Kidney tubule cell (primary cell): ENCODE data around the gene PGBD1.
"Not testable (repeated sequence)": the region's sequence is repeated elsewhere in the genome, so short reads cannot be mapped to it uniquely, and the experiment has no call there.

Experiments
- DNase-seq: peaks from one replicate; pipeline ENCODE4 v3.0.0-alpha.2; 2018; ENCODE audit warnings: low spot score

Gene PGBD1

GRCh38 chr6:28274888-28275287 lies 6.5 kb upstream of the PGBD1 start:
- DNase-seq: no peak

- no peak for DNase-seq
These were observed 3.6 kb upstream of the PGBD1 start for GRCh38 chr6:28277746-28278145.

DNA sequence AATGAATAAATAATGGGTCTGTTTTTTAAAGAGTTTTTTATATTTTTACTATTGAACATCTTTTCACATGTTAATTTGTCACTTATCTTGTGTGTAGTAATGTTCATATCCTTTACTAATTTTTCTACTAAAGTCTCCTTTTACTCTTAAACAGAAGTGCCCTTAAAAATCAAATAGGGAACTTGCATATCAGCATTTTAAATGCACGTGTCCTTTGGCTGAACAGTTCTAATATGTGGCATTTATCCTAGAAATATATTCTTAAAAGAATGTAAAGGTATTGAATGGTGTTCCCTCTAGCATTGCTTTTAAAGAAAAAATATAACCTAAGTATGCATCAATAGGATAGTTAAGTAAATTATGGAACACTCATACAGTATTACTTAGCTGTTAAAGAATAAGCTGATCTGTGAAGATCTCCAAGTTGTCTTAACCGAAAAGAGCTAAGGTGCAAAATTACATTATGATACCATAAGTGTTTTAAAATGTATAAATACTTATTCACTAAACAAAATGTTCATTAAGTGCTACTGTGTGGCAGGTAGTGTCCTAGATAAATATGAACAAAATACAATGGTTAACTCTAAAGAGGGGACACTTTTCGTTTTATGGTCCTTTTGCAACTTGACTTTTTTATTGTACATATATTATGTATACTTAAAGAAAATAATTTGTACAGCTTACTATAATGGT lies 631 bp upstream of the PGBD1 start:
- no peak for DNase-seq

DNA sequence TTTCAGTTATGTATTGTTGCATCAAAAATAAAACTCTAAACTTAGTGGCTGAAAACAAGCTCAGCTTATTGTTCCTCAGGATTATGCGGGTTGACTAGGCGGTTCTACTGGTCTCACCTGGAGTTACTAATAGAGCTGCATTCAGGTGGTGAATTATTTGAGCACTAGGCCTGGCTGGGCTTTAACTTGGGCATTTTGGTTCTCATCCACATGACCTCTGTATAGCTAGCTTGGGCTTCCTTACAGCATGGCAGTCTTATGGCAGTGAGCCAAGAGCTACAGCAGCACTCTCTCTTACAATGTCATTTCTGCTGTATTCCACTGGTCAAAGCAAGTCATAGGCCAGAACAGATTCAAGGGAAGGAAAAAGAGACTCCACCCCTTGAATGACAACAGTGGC lies 1.6 kb downstream of the PGBD1 start:
- DNase-seq: peak; percentile 5

DNA sequence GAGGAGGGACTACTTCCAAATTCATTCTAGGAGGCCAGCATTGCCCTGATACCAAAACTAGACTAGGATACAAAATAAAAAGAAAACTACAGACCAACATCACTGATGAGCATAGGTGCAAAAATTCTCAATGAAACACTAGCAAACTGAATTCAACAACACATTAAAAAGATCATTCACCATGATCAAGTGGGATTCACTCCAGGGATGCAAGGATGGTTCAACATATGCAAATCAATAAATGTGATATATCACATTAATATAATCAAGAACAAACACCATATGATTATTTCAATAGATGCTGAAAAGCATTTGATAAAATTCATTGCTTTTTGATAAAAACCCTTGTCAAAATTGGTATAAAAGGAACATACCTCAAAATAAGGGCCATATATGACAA lies 10.2 kb downstream of the PGBD1 start:
- DNase-seq: no peak

DNA sequence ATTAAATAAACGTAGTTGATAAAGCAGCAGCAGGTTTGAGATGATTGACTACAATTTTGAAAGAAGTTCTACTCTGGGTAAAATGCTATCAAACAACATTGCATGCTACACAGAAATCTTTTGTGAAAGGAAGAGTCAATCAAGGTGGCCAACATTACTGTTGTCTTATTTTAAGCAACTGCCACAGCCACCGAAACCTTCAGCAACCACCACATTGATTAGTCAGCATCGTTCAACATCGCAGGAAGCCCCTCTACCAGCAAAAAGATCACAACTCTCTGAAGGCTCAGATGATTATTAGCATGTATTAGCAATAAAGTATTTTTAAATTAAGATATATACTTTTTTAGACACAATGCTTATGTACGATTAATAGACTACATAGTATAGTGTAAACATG lies 14.0 kb downstream of the PGBD1 start:
- DNase-seq: no peak

DNA sequence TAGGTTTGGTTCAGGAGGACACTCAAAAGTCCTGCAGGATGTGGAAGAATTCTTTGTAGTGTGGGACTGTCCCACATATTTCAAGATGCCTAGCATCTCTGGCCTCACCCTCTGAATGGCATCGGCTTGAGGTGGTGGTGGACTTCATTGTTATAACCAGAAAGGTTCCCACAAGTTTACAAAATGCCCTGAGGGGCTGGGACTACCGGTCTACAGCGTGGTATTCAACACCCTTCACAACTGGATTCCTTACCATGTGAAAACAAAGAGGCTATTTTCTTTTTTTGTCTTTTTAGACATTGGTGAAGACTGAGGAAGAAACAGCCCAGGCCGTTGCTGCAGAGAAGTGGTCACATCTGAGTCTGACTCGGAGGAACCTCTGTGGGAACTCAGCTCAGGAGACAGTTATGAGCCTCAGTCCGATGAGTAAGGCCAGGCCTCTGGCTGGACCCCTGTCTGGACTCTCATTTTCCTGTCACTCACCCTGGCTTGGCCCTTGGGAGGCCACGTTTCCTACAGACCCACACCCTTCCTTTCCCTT lies 15.2 kb downstream of the PGBD1 start:
- no peak for DNase-seq

DNA sequence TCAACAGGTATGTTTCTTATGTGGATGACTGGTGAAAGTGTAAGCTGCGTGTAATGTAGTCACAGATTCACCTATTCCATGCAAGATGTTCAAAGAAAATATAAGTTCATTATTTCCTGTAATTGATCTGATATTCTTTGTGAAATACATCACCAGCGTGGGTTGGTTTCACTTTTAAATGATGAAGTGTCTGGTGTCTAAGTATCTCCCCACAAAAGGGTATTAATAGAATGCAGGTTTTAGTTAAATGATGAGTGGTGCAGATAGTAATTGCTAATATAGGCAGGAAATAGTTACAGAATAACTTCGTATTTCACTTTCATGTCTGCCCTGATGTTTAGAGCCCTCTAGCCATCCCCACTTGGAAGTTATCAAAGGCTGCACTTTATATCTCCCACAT lies 22.2 kb downstream of the PGBD1 start:
- no peak for DNase-seq

- DNase-seq: not testable (repeated sequence)
These were observed 25.0 kb downstream of the PGBD1 start for GRCh38 chr6:28306363-28306762.

GRCh38 chr6:28311139-28311823 lies 29.9 kb downstream of the PGBD1 start:
- no peak for DNase-seq

GRCh38 chr6:28312939-28313338 lies 31.6 kb downstream of the PGBD1 start:
- no peak for DNase-seq

DNA sequence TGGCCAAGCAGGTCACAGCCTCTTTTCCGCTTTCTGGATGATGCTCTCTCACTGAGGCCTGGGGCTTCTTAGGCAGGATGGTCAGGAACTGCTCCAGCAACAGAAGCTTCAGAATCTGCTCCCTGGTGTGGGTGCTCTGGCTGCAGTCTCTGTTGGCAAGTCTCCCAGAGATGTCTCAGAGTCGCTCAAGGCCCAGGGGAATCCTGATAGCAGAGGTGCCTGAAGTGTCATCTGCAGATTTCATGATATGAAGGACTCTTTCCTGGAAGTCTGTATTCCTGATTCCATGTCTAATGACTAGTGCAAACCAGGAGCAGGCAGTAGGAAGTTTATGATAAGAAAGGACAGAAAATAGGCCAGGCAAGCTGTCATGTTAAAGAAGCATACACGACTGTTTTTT lies 34.3 kb downstream of the PGBD1 start:
- DNase-seq: no peak

DNA sequence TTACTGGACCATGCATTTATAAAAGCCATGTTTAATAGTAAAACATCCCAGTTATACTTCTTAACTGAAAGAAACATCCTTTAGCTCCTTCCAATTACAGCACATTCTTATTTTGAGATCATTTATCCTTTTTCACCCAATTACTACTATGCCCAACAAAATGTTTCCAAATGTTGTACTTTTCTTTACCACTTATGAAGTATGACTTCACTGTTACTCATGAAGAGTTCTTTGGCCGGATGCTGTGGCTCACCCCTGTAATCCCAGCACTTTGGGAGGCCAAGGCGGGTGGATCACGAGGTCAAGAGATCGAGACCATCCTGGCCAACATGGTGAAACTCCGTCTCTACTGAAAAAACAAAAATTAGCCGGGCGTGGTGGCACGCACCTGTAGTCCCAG lies 36.5 kb downstream of the PGBD1 start:
- DNase-seq: not testable (repeated sequence)

GRCh38 chr6:28322661-28323060 lies 41.3 kb downstream of the PGBD1 start:
- DNase-seq: no peak

DNA sequence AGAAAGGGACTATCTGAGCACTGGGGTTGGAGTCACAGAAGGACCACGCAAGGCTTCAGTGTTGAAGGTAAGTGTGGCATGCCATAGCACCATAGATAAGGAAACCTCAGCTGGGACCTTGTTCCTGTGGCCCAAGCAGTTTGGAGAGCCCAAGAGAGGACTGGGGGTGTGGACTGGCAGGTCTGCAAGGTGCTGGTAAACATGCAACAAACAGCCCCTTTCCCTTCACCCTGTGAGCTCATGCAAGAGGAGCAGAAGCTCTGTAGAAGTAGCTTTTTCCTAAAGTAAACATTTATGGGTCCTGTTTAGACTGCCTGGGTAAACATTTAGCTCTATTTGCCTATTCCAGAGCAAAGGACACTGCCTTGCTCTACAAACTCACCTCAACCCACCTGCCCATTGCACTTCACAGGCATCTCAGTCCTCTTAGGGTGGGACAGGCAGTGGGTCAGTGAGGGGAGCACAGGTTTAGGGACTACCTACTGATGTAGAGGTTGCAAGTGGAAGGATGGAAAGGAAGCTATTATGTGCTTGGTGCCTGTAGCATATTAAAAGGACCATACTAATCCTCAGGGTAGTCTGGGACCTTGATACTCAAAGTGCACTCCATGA lies 42.5 kb downstream of the PGBD1 start:
- DNase-seq: no peak

GRCh38 chr6:28326371-28326948 lies 45.1 kb downstream of the PGBD1 start:
- no peak for DNase-seq

DNA sequence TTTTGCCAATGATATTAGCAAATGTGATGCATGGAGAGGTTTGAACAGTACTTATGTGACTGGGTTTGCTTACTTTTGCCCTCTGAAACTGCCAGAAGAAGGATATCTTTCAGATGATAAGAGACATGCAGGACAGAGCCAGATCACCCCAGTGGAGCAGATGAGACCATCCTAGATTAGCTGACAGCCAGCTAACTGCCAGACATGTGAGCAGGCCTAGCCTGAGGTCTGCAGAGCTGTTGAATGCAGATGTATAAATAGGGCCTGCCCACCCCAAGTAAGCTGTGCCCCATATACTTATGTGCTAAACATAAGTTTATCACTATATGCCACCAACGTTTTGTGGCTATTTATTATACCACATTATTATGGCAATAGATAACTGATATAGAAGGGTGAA lies 48.7 kb downstream of the PGBD1 start:
- no peak for DNase-seq

- DNase-seq: no peak
These were observed 51.7 kb downstream of the PGBD1 start for GRCh38 chr6:28333047-28333446.

GRCh38 chr6:28333599-28334018 lies 52.2 kb downstream of the PGBD1 start:
- no peak for DNase-seq

DNA sequence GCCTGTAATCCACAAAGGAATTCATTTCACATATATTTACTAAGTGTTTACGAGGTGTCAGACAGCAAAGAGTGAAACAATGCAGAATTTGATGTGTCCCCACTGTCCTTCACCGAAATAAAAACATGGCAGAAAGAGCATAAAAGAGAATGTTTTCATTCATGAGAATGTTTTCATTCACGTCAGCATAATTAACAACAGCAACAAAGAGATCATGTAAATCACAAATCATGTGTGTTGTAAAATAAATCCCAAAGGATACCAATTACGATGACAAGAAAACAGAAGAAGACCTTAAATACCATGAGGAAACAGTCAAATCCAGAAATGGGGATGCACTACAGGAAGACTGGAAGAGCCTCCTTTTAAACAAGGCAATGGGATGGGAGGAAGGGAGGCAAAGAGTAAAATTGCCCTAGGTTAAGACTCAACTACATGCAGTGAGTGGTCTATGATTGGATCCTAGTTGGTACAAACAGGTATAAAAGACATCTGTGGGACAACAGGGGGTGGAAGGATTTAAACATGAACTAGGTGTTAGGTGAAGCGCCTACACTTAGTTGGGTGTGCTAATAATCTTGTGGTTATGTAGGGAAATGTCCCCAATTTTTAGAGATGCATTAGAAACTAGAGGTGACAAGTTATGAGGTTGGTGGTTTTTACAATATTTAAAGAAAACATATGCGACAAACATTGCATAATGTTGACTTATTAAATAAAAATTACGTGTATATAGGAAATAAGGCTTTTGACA lies 53.1 kb downstream of the PGBD1 start:
- DNase-seq: no peak

DNA sequence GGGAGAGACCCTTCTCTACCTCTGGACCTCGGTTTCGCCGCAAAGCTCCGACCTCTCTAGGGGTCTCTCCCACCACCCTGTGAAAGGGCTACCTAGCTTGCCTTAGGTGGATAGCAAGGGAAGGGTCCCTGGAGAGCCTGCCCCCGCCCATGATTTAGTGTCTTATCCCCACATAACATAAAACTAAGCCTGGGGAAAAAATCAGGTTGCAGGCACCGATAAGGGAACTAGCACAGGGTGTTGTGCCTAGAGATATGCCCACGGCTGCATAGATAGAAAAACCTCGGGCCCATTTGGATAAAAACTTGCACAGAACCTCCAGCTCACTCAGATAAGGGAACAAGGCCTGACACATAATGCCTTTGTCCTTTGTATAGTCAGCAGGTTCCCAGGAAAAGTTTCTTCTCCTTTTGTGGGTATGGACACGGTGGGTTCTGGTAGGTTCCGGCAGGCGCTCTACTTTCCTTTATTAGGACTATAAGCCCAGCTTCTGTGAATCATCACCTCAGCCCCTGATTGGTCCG lies 53.7 kb downstream of the PGBD1 start:
- no peak for DNase-seq
